ENCODE data around the gene DMRT1.

DNA sequence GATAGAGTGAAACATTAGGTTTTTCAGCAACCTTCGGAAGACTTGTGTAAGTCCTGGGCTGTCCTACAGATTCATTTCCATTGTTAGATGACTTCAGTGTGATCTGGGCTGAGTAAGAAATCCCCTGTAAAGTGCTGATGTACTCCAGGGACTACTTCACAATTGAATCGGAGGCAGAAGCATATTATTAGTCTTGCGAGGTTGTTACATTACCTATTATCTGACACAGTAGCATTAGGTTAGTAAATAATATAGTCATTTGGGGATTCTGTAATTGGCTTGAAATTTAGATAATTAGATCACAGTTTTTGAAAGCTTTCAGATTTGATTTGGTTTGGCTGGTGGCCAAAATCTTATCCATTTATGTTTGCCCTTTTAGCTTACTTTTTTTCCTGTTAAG lies 62.4 kb downstream of the DMRT1 start:
- TF ChIP-seq EZH2 (optimal IDR thresholded peaks at IDR 0.05; ENCODE audit: low read depth, low read length), result no peak
- TF ChIP-seq, protein P1, sequence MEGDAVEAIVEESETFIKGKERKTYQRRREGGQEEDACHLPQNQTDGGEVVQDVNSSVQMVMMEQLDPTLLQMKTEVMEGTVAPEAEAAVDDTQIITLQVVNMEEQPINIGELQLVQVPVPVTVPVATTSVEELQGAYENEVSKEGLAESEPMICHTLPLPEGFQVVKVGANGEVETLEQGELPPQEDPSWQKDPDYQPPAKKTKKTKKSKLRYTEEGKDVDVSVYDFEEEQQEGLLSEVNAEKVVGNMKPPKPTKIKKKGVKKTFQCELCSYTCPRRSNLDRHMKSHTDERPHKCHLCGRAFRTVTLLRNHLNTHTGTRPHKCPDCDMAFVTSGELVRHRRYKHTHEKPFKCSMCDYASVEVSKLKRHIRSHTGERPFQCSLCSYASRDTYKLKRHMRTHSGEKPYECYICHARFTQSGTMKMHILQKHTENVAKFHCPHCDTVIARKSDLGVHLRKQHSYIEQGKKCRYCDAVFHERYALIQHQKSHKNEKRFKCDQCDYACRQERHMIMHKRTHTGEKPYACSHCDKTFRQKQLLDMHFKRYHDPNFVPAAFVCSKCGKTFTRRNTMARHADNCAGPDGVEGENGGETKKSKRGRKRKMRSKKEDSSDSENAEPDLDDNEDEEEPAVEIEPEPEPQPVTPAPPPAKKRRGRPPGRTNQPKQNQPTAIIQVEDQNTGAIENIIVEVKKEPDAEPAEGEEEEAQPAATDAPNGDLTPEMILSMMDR (IDR thresholded peaks at IDR 0.05; ENCODE audit: low read length), result no peak

All from MM.1S (cell line).